RCC 7860 (cell line): ENCODE data around the gene ABCA3.

Experiments used
- DNase-seq: peaks from one replicate; pipeline ENCODE4 v3.0.0-alpha.2; 2015; ENCODE audit warnings: low spot score
- FAIRE-seq: peaks from 2 replicates; lab custom pipeline; 2012; peaks lifted over from hg19 to GRCh38; lab: Jason Lieb, UNC

ABCA3 gene

GRCh38 chr16:2319606-2320005 lies 20.9 kb downstream of the ABCA3 start:
- DNase-seq = no peak
- FAIRE-seq = no peak

GRCh38 chr16:2317231-2318020 lies 23.1 kb downstream of the ABCA3 start:
- DNase-seq (no peak), FAIRE-seq (no peak)

GRCh38 chr16:2308089-2308962 lies 32.2 kb downstream of the ABCA3 start:
- no peak for DNase-seq
- no peak for FAIRE-seq

- FAIRE-seq (no peak), DNase-seq (no peak)
These were observed 40.7 kb downstream of the ABCA3 start for GRCh38 chr16:2299915-2300192.

- FAIRE-seq = no peak
These were observed 41.2 kb downstream of the ABCA3 start for GRCh38 chr16:2299121-2299914.

GRCh38 chr16:2298621-2299020 lies 41.9 kb downstream of the ABCA3 start:
- DNase-seq (no peak), FAIRE-seq (no peak)

More at GRCh38 chr16:2299121-2299914, 41.2 kb downstream of the ABCA3 start:
- no peak for DNase-seq

- no peak for FAIRE-seq
- no peak for DNase-seq
These were observed 43.0 kb downstream of the ABCA3 start for GRCh38 chr16:2297506-2297860.

GRCh38 chr16:2296661-2297505 lies 43.6 kb downstream of the ABCA3 start:
- DNase-seq = no peak
- FAIRE-seq = no peak

- no peak for DNase-seq
These were observed 45.3 kb downstream of the ABCA3 start for GRCh38 chr16:2295056-2295798.

GRCh38 chr16:2292221-2292620 lies 48.3 kb downstream of the ABCA3 start:
- FAIRE-seq (no peak), DNase-seq (no peak)

More at GRCh38 chr16:2295056-2295798, 45.3 kb downstream of the ABCA3 start:
- FAIRE-seq = no peak

GRCh38 chr16:2289282-2289681 lies 51.2 kb downstream of the ABCA3 start:
- FAIRE-seq (no peak), DNase-seq (no peak)

- DNase-seq (no peak), FAIRE-seq (no peak)
These were observed 51.8 kb downstream of the ABCA3 start for GRCh38 chr16:2288726-2289125.

- DNase-seq = no peak
- no peak for FAIRE-seq
These were observed 52.5 kb downstream of the ABCA3 start for GRCh38 chr16:2287916-2288547.

GRCh38 chr16:2286550-2286949 lies 54.0 kb downstream of the ABCA3 start:
- FAIRE-seq (no peak), DNase-seq (no peak)

GRCh38 chr16:2285731-2286191 lies 54.8 kb downstream of the ABCA3 start:
- FAIRE-seq = no peak
- DNase-seq = no peak

- FAIRE-seq = no peak
- no peak for DNase-seq
These were observed 55.5 kb downstream of the ABCA3 start for GRCh38 chr16:2284797-2285576.

- DNase-seq (no peak), FAIRE-seq (no peak)
These were observed 56.3 kb downstream of the ABCA3 start for GRCh38 chr16:2284001-2284770.
